A549 treated with CpdA at 1 μM for 4 hours (cell line): ENCODE measurements around the gene SCYGR6. TPM values are rescaled to one million over a fixed set of nuclear protein-coding genes. Genes with fewer than 3 reads are reported as not detected.

Experiments
- total RNA-seq: library from RNA; stranded (reverse); fragments of 200-300 nt; extraction: Qiagen RNA extraction; gene quantifications from 5 replicates; pipeline ENCODE4 v1.2.3, GENCODE V29; 2022; ENCODE audit warnings: low read depth

Gene SCYGR6, protein sequence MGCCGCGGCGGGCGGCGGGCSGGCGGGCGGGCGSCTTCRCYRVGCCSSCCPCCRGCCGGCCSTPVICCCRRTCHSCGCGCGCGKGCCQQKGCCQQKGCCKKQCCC
- total RNA-seq = not detected in 5 replicates

DNA sequence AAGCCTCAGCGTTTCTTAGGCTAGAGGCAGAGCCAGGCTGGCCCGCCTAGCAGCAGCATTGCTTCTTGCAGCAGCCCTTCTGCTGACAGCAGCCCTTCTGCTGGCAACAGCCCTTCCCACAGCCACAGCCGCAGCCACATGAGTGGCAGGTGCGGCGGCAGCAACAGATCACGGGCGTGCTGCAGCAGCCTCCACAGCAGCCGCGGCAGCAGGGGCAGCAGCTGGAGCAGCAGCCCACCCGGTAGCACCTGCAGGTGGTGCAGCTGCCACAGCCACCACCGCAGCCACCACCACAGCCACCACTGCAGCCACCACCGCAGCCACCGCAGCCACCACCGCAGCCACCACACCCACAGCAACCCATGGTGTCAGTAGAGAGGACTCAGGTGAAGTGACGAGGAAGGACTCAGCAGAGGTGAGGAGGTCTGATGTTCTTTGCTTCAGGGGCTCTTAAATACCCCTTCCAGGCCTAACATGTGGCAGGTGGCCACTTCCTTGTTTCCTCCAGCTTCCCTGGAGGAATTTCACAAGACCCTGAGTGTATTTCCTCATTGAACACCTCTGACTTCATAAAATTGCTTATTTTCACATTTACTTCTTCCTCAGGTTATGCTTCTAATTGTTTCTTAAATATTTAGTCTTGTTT, at the start of gene SCYGR6:
TSS of gene SCYGR6 (minus strand) at position 364 of the 646 bp plus-strand sequence. CDS start at position 364, 0 bp downstream.

DNA sequence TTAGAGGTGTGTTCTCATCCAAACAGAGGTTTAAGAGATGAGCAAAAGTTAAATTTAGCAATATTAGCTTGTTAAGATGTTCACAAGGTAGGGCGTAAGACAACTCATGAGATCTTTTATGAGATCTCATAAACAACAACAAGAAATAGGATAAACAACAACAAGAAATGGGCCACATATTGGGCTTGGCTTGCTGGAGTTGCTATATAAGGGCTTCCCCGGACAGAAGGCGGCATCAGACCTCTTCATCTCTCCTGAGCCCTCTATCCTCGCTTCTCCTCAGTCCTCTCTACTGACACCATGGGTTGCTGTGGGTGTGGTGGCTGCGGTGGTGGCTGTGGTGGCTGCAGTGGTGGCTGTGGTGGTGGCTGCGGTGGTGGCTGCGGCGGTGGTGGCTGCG, 21.0 kb upstream of the SCYGR6 start, which contains the start of gene SCYGR8:
TSS of gene SCYGR8 (plus strand) at position 301 of the 400 bp plus-strand sequence. CDS start at position 301, 0 bp downstream.

DNA sequence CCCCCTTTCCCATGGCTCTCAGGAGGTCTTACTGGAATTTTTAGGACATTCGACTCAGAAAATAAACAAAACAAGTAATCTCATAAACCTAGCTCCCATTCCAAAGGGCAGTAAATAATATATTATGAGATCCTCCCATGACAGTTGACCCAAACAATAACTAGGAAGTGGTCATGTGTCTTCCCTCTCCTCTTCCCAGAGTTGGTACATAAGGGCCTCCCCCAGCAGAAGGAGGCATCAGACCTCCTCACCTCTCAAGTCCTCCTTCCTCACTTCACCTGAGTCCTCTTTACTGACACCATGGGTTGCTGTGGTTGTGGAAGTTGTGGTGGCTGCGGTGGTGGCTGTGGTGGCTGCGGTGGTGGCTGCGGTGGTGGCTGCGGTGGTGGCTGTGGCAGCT, 3.5 kb upstream of the SCYGR6 start, which contains the start of gene SCYGR7:
TSS of gene SCYGR7 (plus strand) at position 301 of the 400 bp plus-strand sequence. CDS start at position 301, 0 bp downstream.

DNA sequence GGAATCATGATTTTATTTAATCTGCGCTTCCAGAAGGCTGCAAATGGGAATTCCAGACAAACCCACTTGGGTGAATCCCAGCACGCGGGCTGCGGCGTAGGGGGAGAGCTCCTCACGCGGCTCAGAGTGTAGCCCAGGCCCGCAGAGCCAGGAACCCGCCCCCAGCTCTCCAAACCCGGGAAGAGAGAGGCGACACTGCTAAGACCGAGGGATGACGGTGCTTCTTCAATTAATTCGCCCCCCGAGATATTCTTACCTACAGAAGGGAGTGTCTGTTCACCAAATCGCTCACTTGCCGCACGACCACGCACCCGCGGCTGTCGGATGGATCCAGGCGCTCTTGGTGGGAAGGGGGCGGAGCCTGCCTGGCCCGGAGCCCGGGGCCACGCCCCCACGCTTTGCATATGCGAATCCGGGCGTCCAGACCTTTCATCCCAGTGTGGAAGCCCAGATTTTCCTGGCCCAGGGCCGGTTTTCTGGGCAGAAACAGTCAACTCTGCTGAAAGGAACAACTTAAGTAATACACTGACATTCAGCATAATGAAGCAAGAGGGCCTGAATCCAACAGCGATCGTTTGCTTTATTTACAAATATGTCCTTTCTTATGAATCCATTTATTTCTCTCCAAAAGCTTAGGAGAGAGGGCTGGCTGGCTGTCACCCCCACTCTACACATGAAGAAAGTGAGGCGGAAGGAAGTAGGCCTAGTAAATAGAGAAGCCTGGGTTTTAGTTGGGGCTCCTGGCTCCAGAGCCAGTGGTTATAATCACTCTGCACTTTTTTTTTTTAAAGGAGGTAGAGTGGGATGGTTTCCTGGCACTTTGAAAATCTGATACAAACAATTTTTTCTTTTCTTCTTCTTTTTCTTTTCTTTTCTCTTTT, 6.6 kb downstream of the SCYGR6 start, which contains the start of gene SLC19A3:
TSS of gene SLC19A3 (minus strand) at position 342 of the 881 bp plus-strand sequence. CDS start 15,710 bp downstream, outside the sequence.

Other genes starting within 250 kb of the SCYGR6 start
- not detected in 5 replicates for gene SCYGR2, start 125.9 kb downstream of the SCYGR6 start, total RNA-seq
- gene SCYGR3, start 109.9 kb downstream of the SCYGR6 start, total RNA-seq = not detected in 5 replicates
- gene SCYGR4, start 107.3 kb downstream of the SCYGR6 start, total RNA-seq = 0.09 TPM in 1 of 5 replicates, not detected in the others
- gene SCYGR5, start 58.0 kb downstream of the SCYGR6 start, total RNA-seq = not detected in 5 replicates
- gene SLC19A3, start 6.7 kb downstream of the SCYGR6 start, total RNA-seq = 2.5 to 3.6 TPM (median 2.8 TPM) in 5 replicates
- not detected in 5 replicates for gene SCYGR7, start 3.6 kb upstream of the SCYGR6 start, total RNA-seq
- not detected in 5 replicates for gene SCYGR8, start 21.1 kb upstream of the SCYGR6 start, total RNA-seq
- 1.8 to 4.4 TPM (median 2.7 TPM) in 5 replicates for gene CCL20, start 89.1 kb upstream of the SCYGR6 start, total RNA-seq
- gene DAW1, start 146.9 kb upstream of the SCYGR6 start, total RNA-seq = 1.6 to 3.1 TPM (median 1.9 TPM) in 5 replicates